Mesenchymal stem cell (in vitro differentiated cells and primary cell): ENCODE results near the gene MYO1E.
A peak's percentile ranks its signal among the peaks of the same experiment; 100 is the strongest.
"Not testable (repeated sequence)": the region's sequence is repeated elsewhere in the genome, so short reads cannot be mapped to it uniquely, and the experiment has no call there.

Experiments
- DNase-seq: peaks from one replicate; pipeline ENCODE4 v3.0.0-alpha.2; 2013
- H2AFZ ChIP-seq: one replicate; pipeline ENCODE4 v1.6.1; 2013; ENCODE audit warnings: low read depth, mild to moderate bottlenecking, control low read depth, inconsistent platforms, low read length, moderate library complexity
- H2AK5ac ChIP-seq: 2 replicates; pipeline ENCODE4 v1.6.1; 2013; ENCODE audit warnings: low read length, moderate library complexity, mild to moderate bottlenecking, inconsistent platforms; ENCODE audit not compliant: severe bottlenecking
- H2BK120ac ChIP-seq: one replicate; pipeline ENCODE4 v1.6.1; 2013; ENCODE audit warnings: low read depth, mild to moderate bottlenecking, inconsistent platforms, low read length, moderate library complexity
- H2BK12ac ChIP-seq, 2 experiments: one replicate each; pipeline ENCODE4 v1.6.1; 2013; ENCODE audit warnings: inconsistent platforms in 2 of 2, low read length in 2 of 2, mild to moderate bottlenecking in 2 of 2, moderate library complexity in 2 of 2, control low read depth in 1 of 2
- H2BK15ac ChIP-seq: one replicate; pipeline ENCODE4 v1.6.1; 2013; ENCODE audit warnings: mild to moderate bottlenecking, low read depth, inconsistent platforms; ENCODE audit not compliant: poor library complexity, severe bottlenecking
- H2BK5ac ChIP-seq: 2 replicates; pipeline ENCODE4 v1.6.1; 2013; ENCODE audit warnings: low read depth, mild to moderate bottlenecking, low read length, control low read depth, inconsistent platforms; ENCODE audit not compliant: poor library complexity, severe bottlenecking
- H3K14ac ChIP-seq, 2 experiments: one replicate each; pipeline ENCODE4 v1.6.1; 2013; ENCODE audit warnings: inconsistent platforms in 2 of 2, low read length in 2 of 2, control low read depth in 1 of 2, mild to moderate bottlenecking in 1 of 2, moderate library complexity in 1 of 2
- H3K18ac ChIP-seq, 2 experiments: one replicate each; pipeline ENCODE4 v1.6.1; 2013; ENCODE audit warnings: inconsistent platforms in 2 of 2, low read length in 2 of 2, control low read depth in 1 of 2, low read depth in 1 of 2, mild to moderate bottlenecking in 1 of 2
- H3K23ac ChIP-seq, 2 experiments: one replicate each; pipeline ENCODE4 v1.6.1; 2013; ENCODE audit warnings: inconsistent platforms in 2 of 2, low read length in 2 of 2, mild to moderate bottlenecking in 2 of 2, moderate library complexity in 2 of 2, control low read depth in 1 of 2
- H3K27ac ChIP-seq: 2 replicates; pipeline ENCODE4 v1.5.1; 2013; ENCODE audit warnings: mild to moderate bottlenecking, moderate library complexity, low read length, control low read depth, inconsistent platforms; ENCODE audit not compliant: poor library complexity, severe bottlenecking
- H3K27me3 ChIP-seq, 2 experiments: 2 replicates each; pipeline versions ENCODE4 v1.6.1 to v1.7.0; 2013; ENCODE audit warnings: low read length in 2 of 2, mild to moderate bottlenecking in 2 of 2, moderate library complexity in 2 of 2, control low read depth in 1 of 2, inconsistent platforms in 1 of 2; ENCODE audit not compliant: control insufficient read depth in 1 of 2, insufficient read depth in 1 of 2
- H3K36me3 ChIP-seq, 2 experiments: 2 replicates each; pipeline versions ENCODE4 v1.6.1 to v1.7.0; 2013; ENCODE audit warnings: low read length in 2 of 2, control low read depth in 1 of 2, inconsistent platforms in 1 of 2, low read depth in 1 of 2, mild to moderate bottlenecking in 1 of 2; ENCODE audit not compliant: insufficient read depth in 2 of 2, control insufficient read depth in 1 of 2
- H3K4ac ChIP-seq, 2 experiments: one replicate each; pipeline ENCODE4 v1.6.1; 2013; ENCODE audit warnings: inconsistent platforms in 2 of 2, low read length in 2 of 2, mild to moderate bottlenecking in 2 of 2, moderate library complexity in 2 of 2, control low read depth in 1 of 2, low read depth in 1 of 2
- H3K4me1 ChIP-seq: 2 replicates; pipeline ENCODE4 v1.6.1; 2013; ENCODE audit warnings: low read depth, low read length, control low read depth; ENCODE audit not compliant: control insufficient read depth, insufficient read depth
- H3K4me2 ChIP-seq: 2 replicates; pipeline ENCODE4 v1.6.1; 2013; ENCODE audit warnings: low read length, mild to moderate bottlenecking, inconsistent platforms; ENCODE audit not compliant: poor library complexity, severe bottlenecking
- H3K4me3 ChIP-seq, 2 experiments: 2 replicates each; pipeline versions ENCODE4 v1.5.1 to v1.7.0; 2013; ENCODE audit warnings: low read length in 2 of 2, mild to moderate bottlenecking in 2 of 2, control low read depth in 1 of 2, low read depth in 1 of 2; ENCODE audit not compliant: insufficient read depth in 1 of 2
- H3K79me1 ChIP-seq: replicated peaks from 2 replicates; pipeline ENCODE4 v1.6.1; 2013; ENCODE audit warnings: mild to moderate bottlenecking, control low read depth, low read length, inconsistent platforms; ENCODE audit not compliant: poor library complexity, severe bottlenecking
- H3K9ac ChIP-seq: 2 replicates; pipeline ENCODE4 v1.7.0; 2013; ENCODE audit warnings: mild to moderate bottlenecking, low read length, moderate library complexity
- H3K9me3 ChIP-seq: 2 replicates; pipeline ENCODE4 v1.7.0; 2013; ENCODE audit warnings: mild to moderate bottlenecking, low read length; ENCODE audit not compliant: control insufficient read depth
- H4K8ac ChIP-seq: one replicate; pipeline ENCODE4 v1.6.1; 2013; ENCODE audit warnings: inconsistent platforms, mild to moderate bottlenecking, low read length, moderate library complexity
- H4K91ac ChIP-seq: one replicate; pipeline ENCODE4 v1.6.1; 2013; ENCODE audit warnings: mild to moderate bottlenecking, low read length, inconsistent platforms
- WGBS: methylation state at CpG from one replicate; pipeline ENCODE4 v1.1.7; 2013; ENCODE audit warnings: mixed read lengths; 5-methylcytosine and 5-hydroxymethylcytosine counted together

Gene MYO1E

DNA sequence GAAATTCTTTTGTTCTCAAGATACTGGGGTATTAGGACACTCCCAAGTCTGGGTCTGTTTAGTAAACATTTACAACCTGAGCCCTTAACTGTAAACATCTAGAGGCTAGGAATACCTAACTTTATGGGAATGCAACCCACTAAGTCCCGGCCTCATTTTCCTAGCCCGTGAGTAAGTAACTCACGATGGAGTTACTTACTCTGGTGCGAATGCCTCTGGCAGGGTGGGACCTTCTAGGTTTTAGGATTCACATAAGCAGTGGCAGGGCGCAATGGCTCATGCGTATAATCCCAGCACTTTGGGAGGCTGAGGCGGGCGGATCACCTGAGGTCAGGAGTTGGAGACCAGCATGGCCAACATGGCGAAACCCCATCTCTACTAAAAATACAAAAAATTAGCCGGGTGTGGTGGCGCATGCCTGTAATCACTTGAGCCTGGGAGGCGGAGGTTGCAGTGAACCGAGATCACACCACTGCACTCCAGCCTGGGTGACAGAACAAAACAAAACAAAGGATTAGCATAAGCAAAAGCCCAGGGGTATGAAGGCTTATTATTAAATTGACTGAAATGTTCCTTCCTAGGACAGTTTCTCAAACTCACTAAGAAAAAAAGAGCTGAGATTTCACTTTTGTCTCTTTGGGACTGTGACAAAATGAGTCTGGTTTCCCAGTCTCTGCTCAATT lies 14.7 kb upstream of the MYO1E start:
- H3K9ac ChIP-seq, H3K4me3 ChIP-seq, H2AK5ac ChIP-seq, DNase-seq, H3K36me3 ChIP-seq, H3K23ac ChIP-seq, H3K18ac ChIP-seq, H3K27me3 ChIP-seq, H3K14ac ChIP-seq, H3K4me1 ChIP-seq, H2BK120ac ChIP-seq, H3K9me3 ChIP-seq, H2BK12ac ChIP-seq, H4K91ac ChIP-seq, H2AFZ ChIP-seq, H2BK15ac ChIP-seq, H3K79me1 ChIP-seq, H3K27ac ChIP-seq, H2BK5ac ChIP-seq, H3K4ac ChIP-seq, H4K8ac ChIP-seq, H3K4me2 ChIP-seq: not testable (repeated sequence)
- 97% methylated on average over 13 of the region's 13 CpGs for WGBS

DNA sequence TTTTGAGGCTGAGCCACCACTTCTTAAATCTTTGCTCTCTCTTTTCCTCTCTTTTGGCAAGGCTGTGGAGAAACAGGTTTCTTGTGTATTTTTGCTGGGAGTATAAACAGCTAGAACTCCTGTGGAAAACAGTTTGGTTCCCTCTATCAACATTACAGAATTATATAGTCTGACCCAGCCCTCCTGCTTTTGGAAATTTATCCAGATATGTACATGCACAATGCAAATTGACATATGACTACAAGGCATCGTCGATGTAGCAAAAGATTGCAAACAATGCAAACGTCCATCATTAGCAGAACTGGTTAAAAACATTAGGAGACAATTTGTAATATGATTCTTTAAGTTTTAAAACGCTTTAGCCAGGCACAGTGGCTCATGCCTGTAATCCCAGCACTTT lies 12.5 kb upstream of the MYO1E start:
- H3K79me1 ChIP-seq = no peaks in the 10 kb centered on the region
- DNase-seq = no peak
- no peak overlapping the region for H3K9ac ChIP-seq
- H3K36me3 ChIP-seq = peaks cover 0 to 7% of the 10 kb centered on the region in 2 experiments
- no peak overlapping the region for H3K14ac ChIP-seq
- no peak overlapping the region for H2AK5ac ChIP-seq
- no peak overlapping the region for H3K27ac ChIP-seq
- no peak overlapping the region for H2BK120ac ChIP-seq
- no peaks in the 10 kb centered on the region for H3K27me3 ChIP-seq
- H3K18ac ChIP-seq = no peak overlapping the region
- H4K91ac ChIP-seq = no peak overlapping the region
- H2AFZ ChIP-seq = no peak overlapping the region
- no peaks in the 10 kb centered on the region for H3K9me3 ChIP-seq
- peaks cover 6% of the 10 kb centered on the region for H3K4me1 ChIP-seq
- H2BK15ac ChIP-seq = no peak overlapping the region
- WGBS = 88% methylated on average over 4 of the region's 4 CpGs
- no peak overlapping the region for H3K4me2 ChIP-seq
- H3K23ac ChIP-seq = no peak overlapping the region
- no peak overlapping the region for H2BK5ac ChIP-seq
- H3K4ac ChIP-seq = no peak overlapping the region
- no peak overlapping the region for H4K8ac ChIP-seq
- no peak overlapping the region for H3K4me3 ChIP-seq
- H2BK12ac ChIP-seq = no peak overlapping the region

DNA sequence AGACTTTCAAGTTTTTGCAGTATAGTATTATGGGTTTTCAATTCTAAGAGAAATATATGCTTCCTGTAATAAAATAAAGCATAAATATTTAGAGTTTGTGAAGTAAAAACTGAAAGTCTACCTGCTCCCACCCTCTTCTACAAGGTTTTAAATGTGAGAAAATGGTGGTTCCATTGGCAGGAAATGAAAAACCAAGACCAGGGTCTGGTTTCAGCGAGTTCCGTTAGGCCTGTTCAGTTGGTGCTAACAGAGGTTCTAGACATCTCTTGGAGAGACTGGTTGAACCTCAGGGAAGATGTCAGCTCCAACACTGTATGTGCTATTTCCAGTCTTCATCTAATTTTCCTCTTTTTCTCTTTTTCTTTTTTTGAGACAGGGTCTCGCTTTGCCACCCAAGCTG lies 11.8 kb upstream of the MYO1E start:
- no peak overlapping the region for H4K8ac ChIP-seq
- no peaks in the 10 kb centered on the region for H3K79me1 ChIP-seq
- peaks cover 6% of the 10 kb centered on the region for H3K4me1 ChIP-seq
- no peak overlapping the region for H3K4me2 ChIP-seq
- no peak overlapping the region for H2BK5ac ChIP-seq
- WGBS = 96% methylated on average over 3 of the region's 3 CpGs
- H3K18ac ChIP-seq = no peak overlapping the region
- no peak overlapping the region for H2BK120ac ChIP-seq
- H3K4me3 ChIP-seq = no peak overlapping the region
- H2BK15ac ChIP-seq = no peak overlapping the region
- no peak for DNase-seq
- no peaks in the 10 kb centered on the region for H3K27me3 ChIP-seq
- no peaks in the 10 kb centered on the region for H3K9me3 ChIP-seq
- no peak overlapping the region for H3K9ac ChIP-seq
- no peak overlapping the region for H3K27ac ChIP-seq
- no peak overlapping the region for H2AFZ ChIP-seq
- H3K4ac ChIP-seq = no peak overlapping the region
- H3K14ac ChIP-seq = no peak overlapping the region
- H4K91ac ChIP-seq = no peak overlapping the region
- H2BK12ac ChIP-seq = no peak overlapping the region
- H3K36me3 ChIP-seq = peaks cover 0 to 7% of the 10 kb centered on the region in 2 experiments
- no peak overlapping the region for H3K23ac ChIP-seq
- H2AK5ac ChIP-seq = no peak overlapping the region

DNA sequence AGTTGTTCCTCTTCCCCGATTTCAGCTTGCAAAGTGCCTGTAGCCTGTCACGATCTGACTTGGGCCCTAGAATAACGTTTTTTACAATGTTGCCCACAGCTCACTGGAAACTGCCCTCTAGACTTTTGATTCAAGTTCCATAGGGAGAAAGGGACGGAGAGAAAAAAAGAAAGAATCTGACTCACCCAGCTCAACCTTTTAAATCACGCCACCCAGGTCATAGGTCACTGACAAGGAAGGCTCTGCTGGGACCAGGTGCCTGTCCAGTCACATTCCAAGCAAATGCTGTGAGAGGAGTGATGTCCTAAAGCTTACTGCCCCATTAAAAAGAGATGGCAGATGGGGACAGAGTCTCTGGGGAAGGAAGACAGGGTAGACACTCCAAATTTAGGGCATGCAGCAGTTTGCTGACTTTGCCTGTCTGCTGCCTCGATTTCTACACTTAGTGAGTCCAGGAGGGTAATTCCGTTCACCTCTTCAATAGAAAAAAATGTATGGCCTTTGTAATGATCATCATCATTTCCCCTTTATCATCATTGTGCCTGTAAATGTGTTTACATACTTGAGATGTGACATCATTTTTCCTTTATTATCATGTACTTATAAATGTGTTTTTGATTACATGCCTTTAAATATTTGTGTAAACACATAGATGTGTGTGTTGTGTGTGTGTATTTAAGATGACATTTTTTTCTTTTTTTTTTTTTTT lies 8.4 kb upstream of the MYO1E start:
- Histone ChIP-seq H3K79me1 (no peaks in the 10 kb centered on the region), H3K23ac (no peak overlapping the region), H3K14ac (peak overlapping the region in 1 of 2 experiments; percentile 28), H3K4ac (no peak overlapping the region), H2AFZ (peak overlapping the region; percentile 42), H3K27me3 (no peaks in the 10 kb centered on the region), H3K4me2 (no peak overlapping the region), H4K91ac (no peak overlapping the region), H3K4me3 (no peak overlapping the region), H3K9me3 (no peaks in the 10 kb centered on the region), H2BK120ac (no peak overlapping the region), H2AK5ac (no peak overlapping the region), H4K8ac (peak overlapping the region; percentile 19), H2BK15ac (no peak overlapping the region), H2BK5ac (no peak overlapping the region), H3K9ac (no peak overlapping the region), H2BK12ac (peak overlapping the region in 1 of 2 experiments; percentile 25), H3K36me3 (peaks cover 0 to 7% of the 10 kb centered on the region in 2 experiments), H3K27ac (no peak overlapping the region), H3K4me1 (peaks cover 3% of the 10 kb centered on the region), H3K18ac (peak overlapping the region in 1 of 2 experiments; percentile 48)
- peak; percentile 51 for DNase-seq
- 31% methylated on average over 6 of the region's 7 CpGs for WGBS
